Measurements from ENCODE around the gene HNRNPM.
"Not testable (repeated sequence)": the region's sequence is repeated elsewhere in the genome, so short reads cannot be mapped to it uniquely, and the experiment has no call there.

Gene HNRNPM, protein sequence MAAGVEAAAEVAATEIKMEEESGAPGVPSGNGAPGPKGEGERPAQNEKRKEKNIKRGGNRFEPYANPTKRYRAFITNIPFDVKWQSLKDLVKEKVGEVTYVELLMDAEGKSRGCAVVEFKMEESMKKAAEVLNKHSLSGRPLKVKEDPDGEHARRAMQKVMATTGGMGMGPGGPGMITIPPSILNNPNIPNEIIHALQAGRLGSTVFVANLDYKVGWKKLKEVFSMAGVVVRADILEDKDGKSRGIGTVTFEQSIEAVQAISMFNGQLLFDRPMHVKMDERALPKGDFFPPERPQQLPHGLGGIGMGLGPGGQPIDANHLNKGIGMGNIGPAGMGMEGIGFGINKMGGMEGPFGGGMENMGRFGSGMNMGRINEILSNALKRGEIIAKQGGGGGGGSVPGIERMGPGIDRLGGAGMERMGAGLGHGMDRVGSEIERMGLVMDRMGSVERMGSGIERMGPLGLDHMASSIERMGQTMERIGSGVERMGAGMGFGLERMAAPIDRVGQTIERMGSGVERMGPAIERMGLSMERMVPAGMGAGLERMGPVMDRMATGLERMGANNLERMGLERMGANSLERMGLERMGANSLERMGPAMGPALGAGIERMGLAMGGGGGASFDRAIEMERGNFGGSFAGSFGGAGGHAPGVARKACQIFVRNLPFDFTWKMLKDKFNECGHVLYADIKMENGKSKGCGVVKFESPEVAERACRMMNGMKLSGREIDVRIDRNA

DNA sequence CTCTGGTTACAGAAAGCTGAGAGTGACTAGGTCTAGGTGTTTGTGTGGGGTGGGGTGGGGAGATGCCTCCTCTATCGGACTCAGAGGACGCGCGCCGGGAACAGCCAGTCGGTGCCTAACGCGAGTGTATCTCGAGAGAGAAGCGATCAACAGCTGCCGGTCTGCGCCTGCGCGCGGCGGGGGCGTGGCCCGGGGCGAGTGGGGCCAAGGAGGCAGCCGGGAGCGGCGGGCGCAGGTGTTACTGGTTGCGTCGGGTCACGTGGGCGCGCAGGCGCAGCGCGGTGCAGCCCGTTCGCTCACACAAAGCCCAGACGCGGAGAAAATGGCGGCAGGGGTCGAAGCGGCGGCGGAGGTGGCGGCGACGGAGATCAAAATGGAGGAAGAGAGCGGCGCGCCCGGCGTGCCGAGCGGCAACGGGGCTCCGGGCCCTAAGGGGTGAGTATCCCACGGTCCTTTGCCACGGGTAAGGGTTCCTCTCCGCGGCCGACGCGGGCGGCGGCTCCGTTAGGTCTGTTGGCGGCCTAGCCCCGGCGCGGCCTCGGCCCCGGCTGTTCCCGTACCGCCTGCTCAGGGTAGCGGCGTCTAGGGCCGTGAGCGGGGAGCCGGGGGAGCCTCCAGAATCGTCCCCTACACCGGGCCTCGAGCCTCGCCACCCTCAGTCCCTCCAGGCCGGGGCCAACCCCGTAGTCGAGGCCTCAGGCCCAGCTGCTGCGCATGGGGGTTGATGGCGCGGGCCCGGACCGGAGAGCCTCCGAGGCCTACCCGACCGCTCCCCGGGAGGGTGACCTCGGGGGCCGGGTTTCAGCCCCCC is at the start of gene HNRNPM:
TSS of gene HNRNPM (plus strand) at position 299 of the 811 bp plus-strand sequence. CDS start at position 323, 24 bp downstream.
- peak; percentile 100 for DNase-seq

DNA sequence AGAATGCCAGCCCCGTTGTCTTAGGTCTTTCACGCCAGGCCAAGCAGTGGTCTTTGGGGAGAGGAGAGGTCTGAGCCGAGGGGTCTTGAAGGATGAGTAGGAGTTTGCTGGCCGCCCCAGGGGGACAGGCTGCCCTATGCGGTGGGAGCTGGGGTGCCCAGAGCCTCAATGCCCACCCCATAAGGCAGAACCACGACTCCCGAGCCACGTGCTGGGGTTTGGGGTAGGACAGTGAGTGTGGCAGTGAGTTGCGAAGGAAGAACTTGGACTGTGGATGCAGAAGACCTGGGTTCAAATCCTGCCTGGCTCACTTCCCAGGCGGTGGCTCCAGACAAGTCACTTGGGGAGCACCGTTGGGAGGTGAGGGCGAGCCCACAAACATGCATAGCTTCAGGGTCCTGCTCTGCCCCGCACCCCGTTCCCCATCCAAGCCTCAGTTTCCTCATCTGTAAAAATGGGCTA is 49.1 kb upstream of the HNRNPM start:
- DNase-seq = no peak

DNA sequence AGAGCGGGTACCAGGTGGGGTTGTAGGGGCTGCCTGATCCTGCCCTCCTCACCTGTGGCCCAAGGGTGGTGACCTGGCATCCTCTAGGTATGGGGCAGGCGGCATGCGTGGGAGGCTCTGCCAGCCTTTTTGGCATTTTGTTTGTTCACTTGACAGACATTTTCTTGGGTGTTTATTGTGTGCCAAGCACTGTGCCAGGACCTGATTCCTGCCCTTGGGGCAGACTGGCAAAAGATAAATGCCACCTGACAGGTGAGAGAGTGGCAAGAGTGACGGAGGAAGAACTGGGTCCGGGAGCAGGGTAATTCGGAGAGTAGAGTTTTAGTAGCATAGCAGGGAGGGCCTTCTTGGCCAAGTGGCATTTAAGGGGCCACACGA is 48.6 kb upstream of the HNRNPM start:
- no peak for DNase-seq

DNA sequence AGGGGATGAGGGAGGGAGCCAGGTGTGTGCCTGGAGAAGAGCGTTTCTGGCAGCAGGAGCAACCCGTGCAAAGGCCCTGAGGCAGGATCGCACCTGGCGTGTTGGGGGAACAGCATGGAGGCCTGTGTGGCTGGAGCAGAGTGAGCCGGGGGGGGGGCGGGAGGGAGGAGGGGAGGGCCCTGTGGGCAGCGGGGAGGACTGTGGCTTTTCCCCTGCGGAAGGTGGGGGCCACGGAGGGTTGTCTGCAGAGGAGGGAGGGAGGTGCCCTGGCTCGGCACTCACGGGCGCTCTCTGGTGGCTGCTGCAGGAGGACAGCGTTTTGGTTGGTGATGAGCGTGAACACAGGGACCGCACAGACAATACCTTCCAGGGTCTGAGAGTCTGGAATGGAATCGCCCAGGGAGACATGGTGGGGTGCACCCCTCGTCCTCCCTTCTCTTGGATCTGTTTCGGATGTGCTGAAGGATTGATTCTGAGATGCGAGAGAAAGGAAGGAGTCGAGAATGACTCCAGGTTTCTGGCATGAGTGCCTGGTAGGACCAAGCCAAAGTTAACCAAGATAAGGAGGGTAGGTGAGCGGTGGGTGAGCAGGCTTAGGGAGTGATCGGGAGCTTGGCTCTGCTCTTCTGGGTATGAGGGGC is 48.1 kb upstream of the HNRNPM start:
- DNase-seq = peak; percentile 80 to 85

DNA sequence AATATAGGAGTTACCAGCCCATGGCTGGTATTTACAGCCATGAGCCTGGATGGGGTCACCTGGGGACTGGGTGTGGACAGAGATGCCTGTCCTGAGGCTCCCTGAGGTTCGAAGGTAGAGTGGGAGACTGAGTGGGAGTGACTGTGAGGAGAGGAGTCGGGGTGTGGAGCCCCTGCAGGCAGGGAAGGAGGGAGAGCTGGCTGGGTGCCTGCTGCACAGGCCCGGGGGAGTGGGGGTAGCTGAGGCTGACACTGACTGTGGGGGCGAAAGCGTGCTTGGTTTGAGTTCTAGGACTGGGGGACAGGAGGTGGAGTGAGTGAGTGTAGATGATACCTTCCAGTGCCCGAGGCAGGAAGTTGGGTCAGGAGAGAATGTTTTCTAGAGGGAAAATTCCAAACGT is 47.5 kb upstream of the HNRNPM start:
- no peak for DNase-seq

DNA sequence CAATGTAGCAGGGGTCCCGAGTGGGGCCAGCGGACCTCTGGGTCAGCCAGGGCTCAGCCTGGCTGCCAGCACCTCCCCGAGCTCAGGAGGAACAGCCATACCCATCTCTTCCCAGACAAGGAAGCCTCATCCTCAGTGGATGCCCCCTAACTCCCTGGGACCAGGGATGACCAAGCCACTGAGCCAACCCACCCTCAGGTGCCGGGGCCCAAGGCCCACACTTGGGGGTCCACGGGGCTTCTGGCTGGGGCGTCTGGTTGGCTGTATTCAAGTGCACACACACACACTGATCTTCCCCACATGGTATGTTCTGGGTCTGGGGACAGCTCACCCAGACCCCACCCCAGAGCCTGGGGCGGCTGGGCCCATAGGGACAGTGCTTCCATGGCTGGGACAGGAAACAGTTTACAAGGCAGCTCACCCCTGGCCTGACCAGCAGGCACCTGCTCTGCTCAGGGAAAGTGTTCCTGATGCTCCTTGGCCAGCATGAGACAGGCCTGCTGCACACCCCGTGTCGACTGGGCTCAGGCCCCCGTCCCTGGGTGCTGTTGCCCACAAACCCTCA is 46.9 kb upstream of the HNRNPM start:
- DNase-seq = no peak

DNA sequence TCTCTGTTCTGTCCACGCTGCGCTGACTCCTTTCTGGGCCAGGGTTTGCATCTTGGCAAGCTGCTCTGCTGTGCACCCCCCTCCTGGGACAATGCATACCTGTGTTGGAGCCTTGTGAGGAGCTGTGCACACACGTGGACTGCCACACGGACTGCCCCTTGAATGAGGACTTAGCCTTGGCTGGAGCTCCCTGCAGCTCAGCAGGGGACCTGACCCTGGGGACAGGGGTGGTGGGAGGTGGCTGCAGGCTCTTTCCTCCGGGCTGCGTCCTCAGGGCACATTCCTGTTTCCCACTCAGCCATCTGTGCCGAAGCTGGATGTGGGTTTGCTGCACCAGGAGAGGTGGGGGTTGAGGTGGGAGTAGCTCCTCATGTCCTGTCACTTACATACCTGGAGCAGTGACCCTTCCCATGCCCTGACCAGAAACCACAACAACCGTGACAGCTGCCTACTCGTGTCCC is 46.4 kb upstream of the HNRNPM start:
- DNase-seq = no peak

DNA sequence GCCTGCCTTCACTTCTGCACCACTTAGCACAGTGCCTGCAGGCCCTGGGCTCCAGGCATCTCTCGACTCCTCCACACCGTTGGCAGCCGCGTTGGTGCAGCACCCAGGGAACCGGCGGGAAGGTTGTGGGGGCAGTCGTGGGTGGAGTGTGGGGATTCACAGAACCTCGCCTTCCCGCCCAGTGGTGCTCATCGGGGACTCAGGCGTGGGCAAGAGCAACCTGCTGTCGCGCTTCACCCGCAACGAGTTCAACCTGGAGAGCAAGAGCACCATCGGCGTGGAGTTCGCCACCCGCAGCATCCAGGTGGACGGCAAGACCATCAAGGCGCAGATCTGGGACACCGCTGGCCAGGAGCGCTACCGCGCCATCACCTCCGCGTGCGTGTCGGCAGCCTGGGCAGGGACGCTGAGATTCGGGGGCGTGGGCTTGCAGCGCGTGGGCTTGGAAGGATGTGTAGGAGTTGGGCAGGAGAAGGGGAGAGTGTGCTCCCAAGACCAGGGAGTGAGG is 45.0 kb upstream of the HNRNPM start:
- no peak for DNase-seq

DNA sequence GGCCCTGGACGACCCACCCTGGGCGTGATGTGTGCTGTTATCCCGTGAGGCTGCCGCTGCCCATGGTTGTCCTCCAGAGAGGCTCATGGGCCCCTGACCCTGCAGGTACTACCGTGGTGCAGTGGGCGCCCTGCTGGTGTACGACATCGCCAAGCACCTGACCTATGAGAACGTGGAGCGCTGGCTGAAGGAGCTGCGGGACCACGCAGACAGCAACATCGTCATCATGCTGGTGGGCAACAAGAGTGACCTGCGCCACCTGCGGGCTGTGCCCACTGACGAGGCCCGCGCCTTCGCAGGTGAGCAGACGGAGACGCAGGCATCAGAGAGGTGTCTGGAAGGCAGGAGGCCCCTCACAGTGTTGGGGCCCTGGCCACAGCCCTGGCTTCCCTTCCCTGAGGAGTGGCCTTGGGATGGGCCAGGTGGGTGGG is 42.8 kb upstream of the HNRNPM start:
- DNase-seq = no peak

DNA sequence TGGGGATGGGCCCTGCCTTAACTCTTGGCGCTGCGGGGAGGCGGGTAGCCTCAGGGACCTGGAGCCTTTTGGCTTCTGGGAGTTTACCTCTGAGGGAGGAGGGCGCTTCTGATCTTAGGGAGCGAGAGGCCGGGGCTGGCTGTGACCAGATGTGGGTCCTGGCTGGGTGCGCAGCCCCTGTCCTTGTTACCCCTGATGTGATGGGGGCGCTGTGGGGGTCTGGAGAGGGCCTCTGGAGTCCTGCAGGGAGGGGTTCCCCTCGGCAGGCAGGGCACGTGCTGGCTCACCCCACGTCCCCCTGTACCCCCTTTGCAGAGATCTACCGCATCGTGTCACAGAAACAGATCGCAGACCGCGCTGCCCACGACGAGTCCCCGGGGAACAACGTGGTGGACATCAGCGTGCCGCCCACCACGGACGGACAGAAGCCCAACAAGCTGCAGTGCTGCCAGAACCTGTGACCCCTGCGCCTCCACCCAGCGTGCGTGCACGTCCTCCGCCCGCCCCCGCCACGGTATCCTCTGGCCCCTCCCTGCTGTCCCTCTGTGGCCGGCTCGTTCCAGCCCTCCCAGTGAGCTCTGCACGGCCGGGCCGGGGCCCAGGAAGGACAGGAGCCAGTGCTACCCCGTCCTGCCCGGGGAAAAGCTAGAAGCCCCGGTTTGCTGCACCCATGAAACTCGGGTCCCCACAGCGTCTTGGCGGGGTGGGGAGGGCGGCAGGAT is 41.5 kb upstream of the HNRNPM start:
- DNase-seq = no peak

DNA sequence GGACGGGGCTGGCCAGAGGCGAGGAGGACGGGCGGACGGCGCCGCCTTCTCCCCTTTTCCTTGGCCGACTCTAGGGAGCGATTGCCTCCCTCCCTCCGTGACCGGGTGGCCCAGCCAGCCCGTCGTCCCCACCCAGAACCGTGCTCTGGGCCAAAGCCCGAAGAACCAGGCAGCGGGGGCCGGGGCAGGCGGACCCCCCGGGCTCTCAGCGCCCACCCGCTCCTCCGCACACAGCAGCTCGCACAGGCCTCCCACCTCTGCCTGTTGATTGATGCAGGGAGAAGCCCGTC is 41.0 kb upstream of the HNRNPM start:
- DNase-seq = no peak

DNA sequence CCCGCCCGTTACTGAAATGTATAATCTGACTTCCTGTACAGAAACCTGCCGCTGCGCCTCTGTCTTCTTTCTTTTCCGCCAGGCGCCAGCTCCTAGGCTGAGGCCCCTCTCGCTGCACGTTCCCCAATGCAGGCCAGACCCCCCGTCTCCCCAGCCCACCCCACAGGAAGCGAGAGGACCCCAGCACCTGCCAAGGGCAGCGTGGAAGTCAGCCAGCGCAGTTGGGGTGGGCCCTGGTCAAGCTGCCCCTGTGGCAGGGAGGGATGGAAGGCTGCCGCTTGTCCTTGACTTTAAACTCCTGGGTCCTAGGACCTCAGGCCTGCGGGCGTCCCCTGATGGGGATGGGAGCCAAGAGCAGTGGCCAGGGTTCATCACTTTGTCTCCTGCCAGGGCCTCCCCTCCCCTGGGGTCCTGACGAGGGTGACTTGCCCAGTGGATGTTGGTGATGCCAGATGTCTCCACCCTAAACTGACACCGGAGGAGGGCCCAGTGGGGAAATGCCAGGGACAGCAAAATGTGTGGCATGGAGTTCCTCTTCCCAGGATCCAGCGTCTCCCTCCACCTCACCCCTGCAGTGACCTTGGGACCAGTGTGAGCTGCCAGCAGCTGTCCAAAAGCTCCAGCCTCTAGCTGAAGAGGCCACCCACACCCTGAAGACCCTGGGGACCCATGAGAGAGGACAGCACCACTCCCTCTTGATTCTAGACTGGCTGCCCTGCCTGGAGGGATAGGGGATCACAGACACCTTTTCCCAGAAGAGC is 40.2 kb upstream of the HNRNPM start:
- no peak for DNase-seq

DNA sequence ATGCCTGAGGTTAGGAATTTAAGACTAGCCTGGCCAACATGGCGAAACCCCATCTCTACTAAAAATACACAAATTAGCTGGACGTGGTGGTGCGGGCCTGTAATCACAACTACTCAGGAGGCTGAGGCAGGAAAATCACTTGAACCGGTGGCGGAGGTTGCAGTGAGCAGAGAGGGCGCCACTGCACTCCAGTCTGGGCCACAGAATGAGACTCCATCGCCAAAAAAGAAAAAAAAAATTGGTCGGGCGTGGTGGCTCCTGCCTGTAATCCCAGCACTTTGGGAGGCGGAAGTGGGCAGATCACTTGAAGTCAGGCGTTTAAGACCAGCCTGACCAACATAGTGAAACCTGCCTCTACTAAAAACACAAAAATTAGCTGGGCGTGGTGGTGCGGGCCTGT is 34.1 kb upstream of the HNRNPM start:
- not testable (repeated sequence) for DNase-seq

DNA sequence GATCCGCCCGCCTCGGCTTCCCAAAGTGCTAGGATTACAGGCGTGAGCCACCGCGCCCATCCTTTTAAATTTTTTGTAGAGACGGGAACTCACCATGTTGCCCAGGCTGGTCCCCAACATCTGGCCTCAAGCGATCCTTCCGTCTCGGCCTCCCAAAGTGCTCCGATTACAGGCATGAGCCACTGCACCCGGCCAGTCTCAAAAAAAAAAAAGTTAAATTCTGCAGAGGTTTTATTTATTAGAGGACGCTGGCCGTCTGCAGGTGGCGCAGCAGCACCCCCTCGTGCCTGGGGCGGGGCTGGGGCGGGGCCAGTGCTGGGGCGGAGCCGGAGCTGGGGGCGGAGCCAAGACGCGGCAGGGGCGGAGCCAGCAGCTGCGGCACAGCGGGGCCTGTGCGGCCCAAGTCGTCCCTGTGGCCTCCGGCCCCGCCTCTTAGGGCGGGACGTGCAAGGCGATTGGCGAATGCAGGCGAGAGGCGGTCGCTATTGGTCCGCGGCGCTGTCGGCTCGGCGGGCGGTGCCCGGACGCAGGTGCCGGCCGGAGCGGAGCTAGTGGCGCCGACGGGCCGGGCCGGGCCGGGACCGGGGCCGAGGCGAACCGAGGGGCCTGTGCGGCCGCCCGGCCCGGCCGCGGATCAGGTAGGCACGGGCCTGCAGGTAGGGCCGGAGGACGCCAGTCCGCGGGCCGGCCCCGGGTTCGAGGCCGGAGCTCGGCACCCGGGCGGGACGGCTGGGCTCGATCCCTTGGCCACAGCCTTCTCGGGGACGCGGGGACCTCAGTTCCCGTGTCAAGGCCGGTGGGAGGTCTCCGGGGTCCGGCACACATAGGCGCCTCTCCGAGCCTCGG is 31.8 kb upstream of the HNRNPM start, which contains the start of gene MARCHF2:
TSS of gene MARCHF2 (plus strand) at position 523 of the 846 bp plus-strand sequence. CDS start 8,536 bp downstream, outside the sequence.
- peak; percentile 97 to 98 for DNase-seq

DNA sequence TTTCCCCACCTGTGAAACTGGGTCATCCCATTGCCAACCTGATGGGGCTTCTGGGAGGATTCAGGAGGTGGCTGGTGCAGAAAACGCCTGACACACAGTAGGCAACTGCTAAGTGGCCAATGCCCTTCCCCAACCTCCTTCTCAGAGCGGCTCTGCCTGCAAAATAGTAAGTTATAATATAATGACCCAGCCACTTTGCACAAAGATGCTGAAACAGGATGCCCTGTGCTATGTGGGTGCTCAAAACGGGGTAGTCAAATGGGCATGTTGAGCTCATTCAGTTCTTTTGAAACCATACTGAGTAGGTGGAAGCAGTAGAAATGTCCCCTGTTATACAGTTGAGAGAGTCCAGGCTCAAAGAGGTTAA is 31.2 kb upstream of the HNRNPM start:
- no peak for DNase-seq

DNA sequence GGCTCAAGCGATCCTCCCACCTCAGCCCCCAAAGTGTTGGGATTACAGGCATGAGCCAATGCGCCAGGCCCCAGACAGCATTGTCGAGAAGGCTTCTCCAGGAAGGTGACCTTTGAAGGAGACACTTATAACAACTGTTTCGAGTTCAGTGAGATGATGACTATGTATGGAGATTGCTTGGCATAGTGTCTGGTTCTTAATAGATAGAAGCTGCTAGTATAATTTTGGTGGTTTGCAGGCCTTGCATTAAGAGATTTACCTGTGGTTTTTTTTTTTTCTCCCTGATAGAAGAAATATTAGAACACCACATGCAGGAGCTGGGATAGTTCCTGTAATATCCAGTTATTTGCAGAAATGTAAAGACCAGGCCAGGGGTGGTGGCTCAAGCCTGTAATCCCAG is 28.0 kb upstream of the HNRNPM start:
- DNase-seq = no peak

DNA sequence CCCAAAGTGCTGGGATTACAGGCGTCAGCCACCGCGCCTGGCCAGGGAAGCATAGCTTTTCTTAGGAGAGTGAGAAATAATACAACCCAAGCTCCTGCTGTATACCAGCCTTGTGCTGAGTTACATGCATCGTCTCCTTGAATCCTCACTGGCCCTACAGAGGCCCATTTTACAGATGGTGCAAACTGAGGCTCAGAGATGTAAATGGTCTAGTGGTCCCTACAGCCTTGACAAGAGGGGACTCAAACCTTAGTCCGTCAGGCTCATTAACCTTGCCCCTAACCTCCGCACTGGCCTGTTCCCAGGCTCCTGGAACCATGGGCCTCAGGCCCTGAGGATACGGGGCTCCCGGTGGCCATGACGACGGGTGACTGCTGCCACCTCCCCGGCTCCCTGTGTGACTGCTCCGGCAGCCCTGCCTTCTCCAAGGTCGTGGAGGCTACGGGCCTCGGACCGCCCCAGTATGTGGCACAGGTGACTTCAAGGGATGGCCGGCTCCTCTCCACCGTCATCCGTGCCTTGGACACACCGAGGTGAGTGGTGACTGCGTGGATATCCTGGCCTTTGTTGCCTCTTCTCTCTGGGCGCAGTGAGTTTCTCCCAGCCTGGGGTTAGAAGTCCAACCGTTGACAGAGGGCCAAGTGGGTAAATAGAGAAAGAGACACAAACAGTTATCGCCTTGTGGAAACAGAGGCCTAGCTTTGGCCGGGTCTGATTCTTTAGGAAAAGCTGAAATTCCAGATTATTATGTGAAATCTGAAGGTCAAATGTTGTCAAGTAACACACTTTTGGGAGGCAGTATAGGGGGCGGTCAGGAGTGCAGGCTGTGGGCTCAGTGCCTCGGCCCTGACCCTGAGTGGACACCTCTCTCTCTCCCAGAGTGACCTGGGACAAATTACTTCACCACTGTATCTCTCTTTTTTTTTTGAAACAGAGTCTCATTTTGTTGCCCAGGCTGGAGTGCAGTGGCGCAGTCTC is 23.0 kb upstream of the HNRNPM start:
- DNase-seq = no peak

DNA sequence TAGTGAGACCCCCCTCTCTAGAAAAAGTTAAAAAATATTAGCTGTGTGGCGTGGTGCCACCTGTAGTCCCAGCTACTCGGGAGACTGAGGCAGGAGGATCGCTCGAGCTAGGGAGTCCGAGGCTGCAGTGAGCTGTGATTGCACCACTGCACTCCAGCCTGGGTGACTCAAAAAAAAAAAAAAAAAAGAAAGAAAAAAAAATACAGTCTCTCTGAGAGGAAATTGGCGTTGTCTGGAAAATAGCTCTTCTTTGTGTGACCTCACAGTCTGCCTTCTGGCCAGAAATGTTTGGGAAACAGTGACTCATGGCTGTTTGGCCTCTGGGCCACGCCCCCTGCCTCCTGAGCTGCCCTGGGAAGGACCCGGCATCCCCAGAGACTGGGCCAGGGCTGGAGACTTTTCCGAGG is 21.0 kb upstream of the HNRNPM start:
- peak in 1 of 2 donors; percentile 73 for DNase-seq
